B cell (primary cell): Measurements from ENCODE around the gene TSPYL6.

Experiments used
- CTCF ChIP-seq: fragments of 200-600 bp; IDR thresholded peaks from one replicate; pipeline ENCODE4 v1.8.0; 2022; ENCODE audit warnings: antibody characterized with exemption, mild to moderate bottlenecking
- EZH2 ChIP-seq: IDR thresholded peaks from 2 replicates; pipeline ENCODE4 v1.6.1; 2012; ENCODE audit warnings: borderline replicate concordance, low read depth, mild to moderate bottlenecking, moderate library complexity, low read length; ENCODE audit not compliant: insufficient read depth, poor library complexity, severe bottlenecking

- TF ChIP-seq CTCF (no peak), EZH2 (no peak)
Measured at GRCh38 chr2:54259413-54260240, 3.6 kb upstream of the TSPYL6 start.
